HepG2 (cell line): ENCODE measurements around the gene UTP4. TPM values are rescaled to one million over a fixed set of nuclear protein-coding genes. Genes with fewer than 3 reads are reported as not detected.

ENCODE experiments used
- AGO1 ChIP-seq: fragments of 200-400 bp; formaldehyde crosslinking; IDR thresholded peaks from 2 replicates; pipeline ENCODE4 v1.6.1; 2017; ENCODE audit warnings: mild to moderate bottlenecking, low read depth, low read length, moderate library complexity; ENCODE audit not compliant: poor library complexity, severe bottlenecking
- ATM ChIP-seq: fragments of 450-650 bp; IDR thresholded peaks from 2 replicates; pipeline ENCODE4 v1.7.1; 2017; ENCODE audit warnings: mild to moderate bottlenecking, borderline replicate concordance
- BHLHE40 ChIP-seq: IDR thresholded peaks from 2 replicates; pipeline ENCODE4 v1.6.1; 2011; ENCODE audit warnings: low read length, improper control_type of control experiment
- CCAR2 ChIP-seq: fragments of 200-400 bp; formaldehyde crosslinking; optimal IDR thresholded peaks from 2 replicates; pipeline ENCODE3; 2018; ENCODE audit warnings: low read depth, mild to moderate bottlenecking, low read length, moderate library complexity
- FLYWCH1 ChIP-seq: sonication (generic); formaldehyde crosslinking; IDR thresholded peaks from 2 replicates; pipeline ENCODE4 v1.8.1; 2023; ENCODE audit warnings: mild to moderate bottlenecking, missing genetic modification reagents
- FOSL1 ChIP-seq: sonication (generic); formaldehyde crosslinking; IDR thresholded peaks from 2 replicates; pipeline ENCODE4 v1.9.0; 2021; ENCODE audit warnings: missing genetic modification reagents, borderline replicate concordance
- PTBP1 ChIP-seq: fragments of 200-400 bp; formaldehyde crosslinking; IDR thresholded peaks from 2 replicates; pipeline ENCODE4 v1.6.1; 2018; ENCODE audit warnings: low read length, low read depth; ENCODE audit not compliant: poor library complexity, severe bottlenecking
- RNF2 ChIP-seq: fragments of 450-650 bp; conservative IDR thresholded peaks from 2 replicates; pipeline ENCODE4 v1.6.1; 2016; ENCODE audit warnings: low read depth
- STAG1 ChIP-seq: sonication (generic); formaldehyde crosslinking; IDR thresholded peaks from 2 replicates; pipeline ENCODE4 v1.4.0; 2020; ENCODE audit warnings: missing genetic modification reagents
- U2AF2 ChIP-seq: fragments of 200-400 bp; formaldehyde crosslinking; IDR thresholded peaks from 2 replicates; pipeline ENCODE4 v1.6.1; 2017; ENCODE audit warnings: low read depth, mild to moderate bottlenecking, low read length
- ZNF124 ChIP-seq: sonication (generic); formaldehyde crosslinking; IDR thresholded peaks from 2 replicates; pipeline ENCODE4 v1.4.0; 2020; ENCODE audit warnings: missing genetic modification reagents
- ZNF326 ChIP-seq: sonication (generic); formaldehyde crosslinking; IDR thresholded peaks from 2 replicates; pipeline ENCODE4 v1.4.0; 2020; ENCODE audit warnings: missing genetic modification reagents, borderline replicate concordance
- ZNF33B ChIP-seq: sonication (generic); formaldehyde crosslinking; IDR thresholded peaks from 2 replicates; pipeline ENCODE4 v1.5.1; 2020; ENCODE audit warnings: mild to moderate bottlenecking, missing genetic modification reagents
- ZNF34 ChIP-seq: sonication (generic); formaldehyde crosslinking; IDR thresholded peaks from 2 replicates; pipeline ENCODE4 v1.4.0; 2020; ENCODE audit warnings: mild to moderate bottlenecking, missing genetic modification reagents, borderline replicate concordance
- ZNF562 ChIP-seq: sonication (generic); formaldehyde crosslinking; IDR thresholded peaks from 2 replicates; pipeline ENCODE4 v1.8.0; 2022; ENCODE audit warnings: missing genetic modification reagents, borderline replicate concordance
- ZNF776 ChIP-seq: sonication (generic); formaldehyde crosslinking; IDR thresholded peaks from 2 replicates; pipeline ENCODE4 v1.4.0; 2020; ENCODE audit warnings: mild to moderate bottlenecking, missing genetic modification reagents
- ZSCAN22 ChIP-seq: sonication (generic); formaldehyde crosslinking; IDR thresholded peaks from 2 replicates; pipeline ENCODE4 v1.4.0; 2020; ENCODE audit warnings: mild to moderate bottlenecking, missing genetic modification reagents
- polyA plus RNA-seq, 8 experiments: library from polyadenylated mRNA; depleted of rRNA in 3 of 8; stranded (reverse) in 7 of 8; unstranded in 1 of 8; fragments of >200 nt; fragmentation: Illumina TruSeq in 4 of 8; extraction: Trizol in 4 of 8; gene quantifications; 2 replicates each; pipeline versions ENCODE4 v1.2.1 to v1.2.3, GENCODE V29; 2011 to 2016; ENCODE audit warnings: low read depth in 4 of 8, missing spikeins in 1 of 8, mixed read lengths in 1 of 8; ENCODE audit not compliant: insufficient read depth in 1 of 8
- total RNA-seq, 5 experiments: library from RNA; depleted of rRNA; stranded (reverse); fragments of >200 nt; fragmentation: Illumina TruSeq; extraction: Trizol; gene quantifications; 2 replicates each; pipeline ENCODE4 v1.2.3, GENCODE V29; 2016; ENCODE audit warnings: low read depth in 1 of 5
- TF ChIP-seq, protein P1 (sequence below): sonication (generic); formaldehyde crosslinking; IDR thresholded peaks from 2 replicates; pipeline ENCODE4 v1.5.1; 2020; ENCODE audit warnings: mild to moderate bottlenecking, missing genetic modification reagents, borderline replicate concordance
- TF ChIP-seq, protein P2 (sequence below): sonication (generic); formaldehyde crosslinking; IDR thresholded peaks from 2 replicates; pipeline ENCODE4 v1.8.1; 2023; ENCODE audit warnings: mild to moderate bottlenecking, missing genetic modification reagents
- TF ChIP-seq, protein P3 (sequence below): sonication (generic); formaldehyde crosslinking; IDR thresholded peaks from 2 replicates; pipeline ENCODE4 v1.9.0; 2021; ENCODE audit warnings: missing genetic modification reagents, borderline replicate concordance

Gene UTP4
- total and polyA plus RNA-seq, 2 of the 13 experiments (the other 11 are each of a cell fraction or from before 2014, with no cell fraction given), result 30.0 to 85.8 TPM

DNA sequence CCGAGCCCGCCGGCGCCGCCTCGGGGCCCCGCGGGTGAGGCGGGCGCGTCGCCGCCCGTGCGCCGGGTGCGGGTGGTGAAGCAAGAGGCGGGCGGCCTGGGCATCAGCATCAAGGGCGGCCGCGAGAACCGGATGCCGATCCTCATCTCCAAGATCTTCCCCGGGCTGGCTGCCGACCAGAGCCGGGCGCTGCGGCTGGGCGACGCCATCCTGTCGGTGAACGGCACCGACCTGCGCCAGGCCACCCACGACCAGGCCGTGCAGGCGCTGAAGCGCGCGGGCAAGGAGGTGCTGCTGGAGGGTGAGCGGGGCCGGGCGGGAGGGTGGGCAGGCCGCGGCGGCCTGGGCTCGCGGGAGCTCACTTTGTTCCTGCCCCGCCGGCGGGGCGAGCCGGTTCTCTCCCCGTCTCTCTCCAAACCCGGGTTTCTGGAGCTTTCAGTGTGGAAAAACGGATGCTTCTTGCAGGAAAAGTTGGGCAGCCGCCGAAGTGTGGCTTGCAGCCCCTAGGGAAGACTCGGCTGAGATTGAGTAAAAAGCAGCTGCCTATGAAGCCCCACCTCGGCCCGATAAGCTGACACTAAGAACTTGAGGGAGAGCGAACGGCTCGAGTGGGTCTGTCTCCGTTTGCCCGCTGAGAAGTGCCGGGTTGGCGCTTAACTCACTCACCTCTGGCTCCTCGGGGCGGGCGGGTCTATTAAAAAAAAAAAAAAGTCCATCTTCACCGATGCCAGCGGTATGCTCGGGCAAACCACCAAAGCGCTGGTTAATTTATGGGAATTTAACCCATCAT lies 55.2 kb downstream of the UTP4 start (continued):
- TF ChIP-seq FOSL1 (CRISPR knock-in tag) (no peak), ZSCAN22 (CRISPR knock-in tag) (no peak), ZNF562 (CRISPR knock-in tag) (no peak), ZNF124 (CRISPR knock-in tag) (no peak), PTBP1 (no peak), ZNF34 (no peak), ZNF776 (CRISPR knock-in tag) (peak; percentile 1; the same call in 1 of the 2 replicates), ZNF33B (CRISPR knock-in tag) (no peak), FLYWCH1 (no peak), ATM (no peak), AGO1 (no peak), CCAR2 (no peak), BHLHE40 (peak; percentile 20; the same call in 1 of the 2 replicates), RNF2 (no peak), U2AF2 (no peak), STAG1 (CRISPR knock-in tag) (no peak), ZNF326 (no peak)
- TF ChIP-seq, protein P1, sequence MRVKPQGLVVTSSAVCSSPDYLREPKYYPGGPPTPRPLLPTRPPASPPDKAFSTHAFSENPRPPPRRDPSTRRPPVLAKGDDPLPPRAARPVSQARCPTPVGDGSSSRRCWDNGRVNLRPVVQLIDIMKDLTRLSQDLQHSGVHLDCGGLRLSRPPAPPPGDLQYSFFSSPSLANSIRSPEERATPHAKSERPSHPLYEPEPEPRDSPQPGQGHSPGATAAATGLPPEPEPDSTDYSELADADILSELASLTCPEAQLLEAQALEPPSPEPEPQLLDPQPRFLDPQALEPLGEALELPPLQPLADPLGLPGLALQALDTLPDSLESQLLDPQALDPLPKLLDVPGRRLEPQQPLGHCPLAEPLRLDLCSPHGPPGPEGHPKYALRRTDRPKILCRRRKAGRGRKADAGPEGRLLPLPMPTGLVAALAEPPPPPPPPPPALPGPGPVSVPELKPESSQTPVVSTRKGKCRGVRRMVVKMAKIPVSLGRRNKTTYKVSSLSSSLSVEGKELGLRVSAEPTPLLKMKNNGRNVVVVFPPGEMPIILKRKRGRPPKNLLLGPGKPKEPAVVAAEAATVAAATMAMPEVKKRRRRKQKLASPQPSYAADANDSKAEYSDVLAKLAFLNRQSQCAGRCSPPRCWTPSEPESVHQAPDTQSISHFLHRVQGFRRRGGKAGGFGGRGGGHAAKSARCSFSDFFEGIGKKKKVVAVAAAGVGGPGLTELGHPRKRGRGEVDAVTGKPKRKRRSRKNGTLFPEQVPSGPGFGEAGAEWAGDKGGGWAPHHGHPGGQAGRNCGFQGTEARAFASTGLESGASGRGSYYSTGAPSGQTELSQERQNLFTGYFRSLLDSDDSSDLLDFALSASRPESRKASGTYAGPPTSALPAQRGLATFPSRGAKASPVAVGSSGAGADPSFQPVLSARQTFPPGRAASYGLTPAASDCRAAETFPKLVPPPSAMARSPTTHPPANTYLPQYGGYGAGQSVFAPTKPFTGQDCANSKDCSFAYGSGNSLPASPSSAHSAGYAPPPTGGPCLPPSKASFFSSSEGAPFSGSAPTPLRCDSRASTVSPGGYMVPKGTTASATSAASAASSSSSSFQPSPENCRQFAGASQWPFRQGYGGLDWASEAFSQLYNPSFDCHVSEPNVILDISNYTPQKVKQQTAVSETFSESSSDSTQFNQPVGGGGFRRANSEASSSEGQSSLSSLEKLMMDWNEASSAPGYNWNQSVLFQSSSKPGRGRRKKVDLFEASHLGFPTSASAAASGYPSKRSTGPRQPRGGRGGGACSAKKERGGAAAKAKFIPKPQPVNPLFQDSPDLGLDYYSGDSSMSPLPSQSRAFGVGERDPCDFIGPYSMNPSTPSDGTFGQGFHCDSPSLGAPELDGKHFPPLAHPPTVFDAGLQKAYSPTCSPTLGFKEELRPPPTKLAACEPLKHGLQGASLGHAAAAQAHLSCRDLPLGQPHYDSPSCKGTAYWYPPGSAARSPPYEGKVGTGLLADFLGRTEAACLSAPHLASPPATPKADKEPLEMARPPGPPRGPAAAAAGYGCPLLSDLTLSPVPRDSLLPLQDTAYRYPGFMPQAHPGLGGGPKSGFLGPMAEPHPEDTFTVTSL (CRISPR knock-in tag), result no peak
- TF ChIP-seq, protein P2, sequence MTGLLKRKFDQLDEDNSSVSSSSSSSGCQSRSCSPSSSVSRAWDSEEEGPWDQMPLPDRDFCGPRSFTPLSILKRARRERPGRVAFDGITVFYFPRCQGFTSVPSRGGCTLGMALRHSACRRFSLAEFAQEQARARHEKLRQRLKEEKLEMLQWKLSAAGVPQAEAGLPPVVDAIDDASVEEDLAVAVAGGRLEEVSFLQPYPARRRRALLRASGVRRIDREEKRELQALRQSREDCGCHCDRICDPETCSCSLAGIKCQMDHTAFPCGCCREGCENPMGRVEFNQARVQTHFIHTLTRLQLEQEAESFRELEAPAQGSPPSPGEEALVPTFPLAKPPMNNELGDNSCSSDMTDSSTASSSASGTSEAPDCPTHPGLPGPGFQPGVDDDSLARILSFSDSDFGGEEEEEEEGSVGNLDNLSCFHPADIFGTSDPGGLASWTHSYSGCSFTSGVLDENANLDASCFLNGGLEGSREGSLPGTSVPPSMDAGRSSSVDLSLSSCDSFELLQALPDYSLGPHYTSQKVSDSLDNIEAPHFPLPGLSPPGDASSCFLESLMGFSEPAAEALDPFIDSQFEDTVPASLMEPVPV, result no peak
- TF ChIP-seq, protein P3, sequence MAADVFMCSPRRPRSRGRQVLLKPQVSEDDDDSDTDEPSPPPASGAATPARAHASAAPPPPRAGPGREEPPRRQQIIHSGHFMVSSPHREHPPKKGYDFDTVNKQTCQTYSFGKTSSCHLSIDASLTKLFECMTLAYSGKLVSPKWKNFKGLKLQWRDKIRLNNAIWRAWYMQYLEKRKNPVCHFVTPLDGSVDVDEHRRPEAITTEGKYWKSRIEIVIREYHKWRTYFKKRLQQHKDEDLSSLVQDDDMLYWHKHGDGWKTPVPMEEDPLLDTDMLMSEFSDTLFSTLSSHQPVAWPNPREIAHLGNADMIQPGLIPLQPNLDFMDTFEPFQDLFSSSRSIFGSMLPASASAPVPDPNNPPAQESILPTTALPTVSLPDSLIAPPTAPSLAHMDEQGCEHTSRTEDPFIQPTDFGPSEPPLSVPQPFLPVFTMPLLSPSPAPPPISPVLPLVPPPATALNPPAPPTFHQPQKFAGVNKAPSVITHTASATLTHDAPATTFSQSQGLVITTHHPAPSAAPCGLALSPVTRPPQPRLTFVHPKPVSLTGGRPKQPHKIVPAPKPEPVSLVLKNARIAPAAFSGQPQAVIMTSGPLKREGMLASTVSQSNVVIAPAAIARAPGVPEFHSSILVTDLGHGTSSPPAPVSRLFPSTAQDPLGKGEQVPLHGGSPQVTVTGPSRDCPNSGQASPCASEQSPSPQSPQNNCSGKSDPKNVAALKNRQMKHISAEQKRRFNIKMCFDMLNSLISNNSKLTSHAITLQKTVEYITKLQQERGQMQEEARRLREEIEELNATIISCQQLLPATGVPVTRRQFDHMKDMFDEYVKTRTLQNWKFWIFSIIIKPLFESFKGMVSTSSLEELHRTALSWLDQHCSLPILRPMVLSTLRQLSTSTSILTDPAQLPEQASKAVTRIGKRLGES (CRISPR knock-in tag), result no peak
